Stimulated activated CD8-positive, alpha-beta memory T cell treated with anti-CD3 and anti-CD28 coated beads, Interleukin-12 subunit alpha, Interleukin-12 subunit beta, amount 100 ng/mL, for 4 hours (primary cell): ENCODE measurements around the gene DIO1.

Source experiments
- DNase-seq: peaks from one replicate; pipeline ENCODE4 v3.0.0-alpha.2; 2020; ENCODE audit warnings: low read depth

The DIO1 gene

GRCh38 chr1:53894644-53895043, 657 bp downstream of the DIO1 start:
- no peak for DNase-seq

GRCh38 chr1:53895421-53895820, 1.4 kb downstream of the DIO1 start:
- DNase-seq = no peak

GRCh38 chr1:53896635-53897229, 2.7 kb downstream of the DIO1 start:
- no peak for DNase-seq

GRCh38 chr1:53899206-53899628, 5.2 kb downstream of the DIO1 start:
- DNase-seq = no peak

- DNase-seq = no peak
These were observed 5.7 kb downstream of the DIO1 start for GRCh38 chr1:53899708-53900107.

- DNase-seq = no peak
These were observed 8.5 kb downstream of the DIO1 start for GRCh38 chr1:53902235-53903138.

- DNase-seq = no peak
These were observed 11.5 kb downstream of the DIO1 start for GRCh38 chr1:53905509-53905908.

GRCh38 chr1:53906121-53906520, 12.1 kb downstream of the DIO1 start:
- DNase-seq = no peak

- no peak for DNase-seq
These were observed 16.0 kb downstream of the DIO1 start for GRCh38 chr1:53909946-53910345.

GRCh38 chr1:53911442-53911841, 17.5 kb downstream of the DIO1 start:
- no peak for DNase-seq

- no peak for DNase-seq
These were observed 19.5 kb downstream of the DIO1 start for GRCh38 chr1:53913352-53914033.

- no peak for DNase-seq
These were observed 24.4 kb downstream of the DIO1 start for GRCh38 chr1:53918343-53918742.

GRCh38 chr1:53919675-53920066, 25.7 kb downstream of the DIO1 start:
- DNase-seq = no peak

GRCh38 chr1:53927376-53927881, 33.4 kb downstream of the DIO1 start:
- no peak for DNase-seq

GRCh38 chr1:53929246-53929960, 35.4 kb downstream of the DIO1 start:
- no peak for DNase-seq

- no peak for DNase-seq
These were observed 36.9 kb downstream of the DIO1 start for GRCh38 chr1:53930932-53931331.

GRCh38 chr1:53931523-53931922, 37.5 kb downstream of the DIO1 start:
- DNase-seq = no peak

- DNase-seq = no peak
These were observed 40.3 kb downstream of the DIO1 start for GRCh38 chr1:53934170-53934765.

- no peak for DNase-seq
These were observed 42.4 kb downstream of the DIO1 start for GRCh38 chr1:53936430-53936829.

GRCh38 chr1:53938136-53938830, 44.3 kb downstream of the DIO1 start:
- no peak for DNase-seq
